ENCODE measurements around the gene SRD5A3.

Gene SRD5A3

DNA sequence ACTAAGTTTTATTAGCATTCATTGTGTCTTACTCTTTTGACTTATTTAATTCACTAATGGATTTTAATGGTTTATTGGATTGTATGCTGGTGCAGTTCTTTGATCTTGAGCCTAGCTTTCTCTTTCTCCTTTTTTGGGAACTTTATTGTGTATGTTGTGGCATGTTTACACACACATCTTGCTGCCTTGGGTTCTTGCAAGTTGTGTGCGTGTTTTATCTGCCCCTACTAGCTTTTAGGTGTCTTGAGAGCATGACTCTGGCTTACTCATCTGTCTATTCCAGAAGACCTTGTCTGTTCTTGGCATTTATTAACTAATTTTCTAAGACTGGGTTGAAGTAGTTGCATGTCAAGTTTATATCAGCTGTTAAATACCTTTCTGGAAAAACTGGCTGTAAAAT lies 52.4 kb downstream of the SRD5A3 start:
- peak overlapping the region in 19 of 21 experiments; percentile 91 to 100 (median 97) for H3K27ac ChIP-seq
- peak overlapping the region; percentile 73 to 100 (median 92) for H3K4me3 ChIP-seq

- Histone ChIP-seq H3K4me3 (peak overlapping the region in 6 of 7 experiments; percentile 73 to 98 (median 92)), H3K27ac (peak overlapping the region in 14 of 21 experiments; percentile 91 to 100 (median 97))
Measured at GRCh38 chr4:55398966-55399365, 52.9 kb downstream of the SRD5A3 start.

DNA sequence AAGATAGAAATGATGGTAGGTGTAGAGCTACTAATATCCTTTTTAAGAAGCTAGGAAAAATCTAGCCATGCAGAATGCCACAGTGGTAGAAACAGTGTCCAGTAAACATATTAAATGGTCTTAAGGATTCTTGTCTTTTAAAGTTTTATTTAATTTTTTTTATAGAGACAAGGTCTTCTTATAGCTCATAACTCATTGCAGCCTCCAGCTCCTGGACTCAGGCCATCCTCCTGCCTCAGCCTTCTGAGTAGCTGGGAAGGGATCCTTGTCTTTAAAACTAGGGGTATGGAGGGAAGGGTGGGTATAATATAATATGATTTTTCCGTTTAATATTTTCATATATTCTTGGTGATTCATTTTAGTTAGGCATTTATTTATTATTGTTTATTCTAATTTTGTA lies 53.5 kb downstream of the SRD5A3 start:
- Histone ChIP-seq H3K4me3 (peak overlapping the region in 2 of 7 experiments; percentile 77 to 98), H3K27ac (peak overlapping the region in 7 of 21 experiments; percentile 91 to 100 (median 98))

- H3K4me3 ChIP-seq: no peak overlapping the region
- no peak overlapping the region for H3K27ac ChIP-seq
Measured at GRCh38 chr4:55405073-55405472, 59.0 kb downstream of the SRD5A3 start.

GRCh38 chr4:55406545-55406944 lies 60.5 kb downstream of the SRD5A3 start:
- H3K27ac ChIP-seq: no peak overlapping the region
- no peak overlapping the region for H3K4me3 ChIP-seq

DNA sequence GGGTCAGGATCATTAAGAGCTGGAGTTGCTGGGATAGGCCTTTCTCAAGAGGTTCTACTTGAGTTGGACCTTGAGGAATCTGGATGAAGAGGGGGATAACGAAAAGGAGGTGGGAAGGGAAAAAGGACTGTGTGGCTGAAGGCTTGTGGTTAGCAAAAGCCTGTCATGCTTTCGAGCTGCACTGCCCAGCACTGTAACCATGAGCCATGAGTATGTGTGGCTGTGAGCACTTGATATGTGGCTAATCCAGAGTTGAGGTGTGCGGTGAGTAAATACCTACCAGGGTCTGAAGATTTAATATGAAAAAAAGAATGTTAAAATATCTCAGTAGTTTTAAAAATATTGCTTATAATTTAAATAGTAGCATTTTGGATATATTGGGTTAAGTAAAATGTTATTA lies 61.1 kb downstream of the SRD5A3 start:
- no peak overlapping the region for H3K4me3 ChIP-seq
- no peak overlapping the region for H3K27ac ChIP-seq

DNA sequence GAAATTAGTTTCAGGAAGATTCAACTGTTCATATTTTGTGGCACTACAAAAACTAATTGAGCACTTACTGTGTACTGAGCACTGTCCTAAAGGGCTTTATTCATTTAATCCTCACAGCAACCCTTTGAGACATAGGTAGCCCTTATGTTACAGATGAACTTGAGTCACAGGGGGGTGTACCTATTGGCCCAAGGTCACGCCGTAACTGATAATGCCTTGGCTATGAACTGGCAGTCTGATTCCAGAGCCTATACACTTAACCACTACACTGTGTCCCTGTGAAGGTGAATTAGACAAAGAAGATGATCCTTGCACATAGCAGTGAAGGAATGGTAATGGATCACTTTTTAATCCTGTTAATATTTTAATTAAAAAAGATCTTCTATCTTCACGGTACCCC lies 61.7 kb downstream of the SRD5A3 start:
- H3K27ac ChIP-seq: no peak overlapping the region
- H3K4me3 ChIP-seq: no peak overlapping the region

DNA sequence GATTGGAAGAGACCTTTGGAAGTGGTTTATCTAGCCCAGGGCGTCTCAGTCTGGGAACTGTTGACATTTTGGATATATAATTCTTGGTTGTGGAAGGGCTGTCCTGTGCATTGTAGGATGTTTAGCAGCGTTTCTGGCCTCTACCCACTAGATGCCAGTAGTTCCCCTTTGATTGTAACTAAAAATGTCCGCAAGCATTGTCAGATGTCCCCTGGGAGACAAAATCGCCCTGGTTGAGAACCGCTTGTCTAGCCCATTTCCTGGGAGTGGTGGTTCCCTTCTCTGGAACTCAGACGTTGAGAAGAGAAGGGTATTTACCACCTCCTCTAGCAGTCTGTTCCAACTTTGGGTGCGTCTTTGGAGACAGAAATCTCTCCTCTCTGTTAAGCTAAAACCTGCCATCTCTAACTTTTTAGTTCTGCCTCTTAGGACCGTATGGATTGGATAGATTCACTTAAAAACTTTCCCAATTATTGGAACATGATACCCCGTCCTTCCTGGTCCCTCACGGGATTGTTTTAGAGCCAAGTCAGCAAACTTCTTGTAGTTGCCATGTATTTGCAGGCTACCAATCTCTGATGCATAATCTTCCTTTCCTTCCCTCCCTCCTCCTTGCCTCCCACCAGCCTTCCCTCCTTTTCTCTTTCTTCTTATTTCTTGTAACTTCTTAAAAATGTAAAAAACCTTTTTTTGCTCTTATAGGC lies 63.6 kb downstream of the SRD5A3 start:
- no peak overlapping the region for H3K4me3 ChIP-seq
- peak overlapping the region in 3 of 21 experiments; percentile 7 to 35 (median 22) for H3K27ac ChIP-seq

GRCh38 chr4:55410431-55410830 lies 64.4 kb downstream of the SRD5A3 start:
- no peak overlapping the region for H3K27ac ChIP-seq

GRCh38 chr4:55411621-55412020 lies 65.6 kb downstream of the SRD5A3 start:
- no peak overlapping the region for H3K4me3 ChIP-seq
- H3K27ac ChIP-seq: no peak overlapping the region

More at GRCh38 chr4:55410431-55410830, 64.4 kb downstream of the SRD5A3 start:
- no peak overlapping the region for H3K4me3 ChIP-seq

DNA sequence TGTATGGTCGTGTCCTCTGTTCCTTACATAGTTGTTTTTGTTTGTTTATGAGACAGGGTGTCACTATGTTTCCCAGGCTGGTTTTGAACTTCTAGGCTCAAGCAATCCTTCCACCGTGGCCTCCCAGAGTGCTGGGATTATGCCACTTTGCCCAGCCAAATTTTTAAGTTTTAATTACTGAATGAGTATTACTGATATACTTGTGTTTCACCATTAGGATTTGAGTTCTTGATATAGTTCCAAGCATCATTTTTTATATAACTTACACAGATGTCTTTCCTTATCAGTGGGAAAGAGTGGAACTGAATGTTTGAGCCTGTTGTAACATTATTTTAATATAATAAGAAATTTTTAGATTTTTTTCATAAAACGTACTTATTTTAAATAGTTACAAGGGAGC lies 70.1 kb downstream of the SRD5A3 start:
- H3K27ac ChIP-seq: no peak overlapping the region
- no peak overlapping the region for H3K4me3 ChIP-seq
